Endothelial cell (in vitro differentiated cells): ENCODE results near the gene ZNF397. TPM values are rescaled to one million over a fixed set of nuclear protein-coding genes. Genes with fewer than 3 reads are reported as not detected.
A peak's percentile ranks its signal among the peaks of the same experiment; 100 is the strongest.

Experiments
- DNase-seq: peaks from one replicate; pipeline ENCODE4 v3.0.0; 2021; ENCODE audit warnings: low spot score
- H3K27ac Mint-ChIP-seq: one replicate; pipeline ENCODE4 v1.8.0; 2021; ENCODE audit warnings: mixed read lengths, inconsistent platforms; ENCODE audit not compliant: unreplicated experiment
- H3K27me3 Mint-ChIP-seq: one replicate; pipeline ENCODE4 v1.8.0; 2021; ENCODE audit warnings: mild to moderate bottlenecking, moderate library complexity, mixed read lengths, inconsistent platforms; ENCODE audit not compliant: unreplicated experiment
- H3K36me3 Mint-ChIP-seq: one replicate; pipeline ENCODE4 v1.8.0; 2021; ENCODE audit warnings: mild to moderate bottlenecking, low read depth, mixed read lengths, inconsistent platforms; ENCODE audit not compliant: unreplicated experiment
- H3K4me1 Mint-ChIP-seq: one replicate; pipeline ENCODE4 v1.8.0; 2021; ENCODE audit warnings: mild to moderate bottlenecking, mixed read lengths, inconsistent platforms; ENCODE audit not compliant: unreplicated experiment
- H3K4me3 Mint-ChIP-seq: one replicate; pipeline ENCODE4 v1.8.0; 2021; ENCODE audit warnings: mild to moderate bottlenecking, mixed read lengths, inconsistent platforms; ENCODE audit not compliant: unreplicated experiment
- H3K9me3 Mint-ChIP-seq: one replicate; pipeline ENCODE4 v1.8.0; 2021; ENCODE audit warnings: mixed read lengths, inconsistent platforms; ENCODE audit not compliant: unreplicated experiment
- CTCF ChIP-seq: fragments of 200-600 bp; sonication (generic); IDR thresholded peaks from one replicate; pipeline ENCODE4 v1.5.0; 2021; ENCODE audit warnings: antibody characterized with exemption; ENCODE audit not compliant: unreplicated experiment
- total RNA-seq: library from RNA; stranded (reverse); fragmentation: NEBNext Ultra II Directional; extraction: Animal tissue kit (Norgen Biotek cat#: 25700); gene quantifications from one replicate; pipeline ENCODE4 v1.2.1, GENCODE V29; 2021; ENCODE audit not compliant: unreplicated experiment

ZNF397 gene
- total RNA-seq, 1 donor from 2014 or later, result 8.4 TPM

- Mint-ChIP-seq H3K4me3 (no peak overlapping the region), H3K4me1 (no peaks in the 10 kb centered on the region), H3K9me3 (peaks cover 5% of the 10 kb centered on the region), H3K27ac (no peak overlapping the region), H3K36me3 (peaks cover 39% of the 10 kb centered on the region), H3K27me3 (peaks cover 4% of the 10 kb centered on the region)
- TF ChIP-seq CTCF, result no peak
- no peak for DNase-seq
Observed at GRCh38 chr18:35256947-35257346, 16.1 kb downstream of the ZNF397 start.

GRCh38 chr18:35264409-35264808 is 23.6 kb downstream of the ZNF397 start:
- Mint-ChIP-seq H3K27ac (no peak overlapping the region), H3K4me3 (no peak overlapping the region), H3K4me1 (peaks cover 7% of the 10 kb centered on the region), H3K36me3 (peaks cover 35% of the 10 kb centered on the region), H3K27me3 (peaks cover 17% of the 10 kb centered on the region), H3K9me3 (peaks cover 4% of the 10 kb centered on the region)
- no peak for DNase-seq
- TF ChIP-seq CTCF, result no peak

- Mint-ChIP-seq H3K36me3 (peaks cover 35% of the 10 kb centered on the region), H3K4me1 (peaks cover 7% of the 10 kb centered on the region), H3K27ac (no peak overlapping the region), H3K9me3 (peaks cover 4% of the 10 kb centered on the region), H3K4me3 (peak overlapping the region; percentile 65), H3K27me3 (peaks cover 17% of the 10 kb centered on the region)
- no peak for TF ChIP-seq CTCF
- DNase-seq, result peak; percentile 34
Observed at GRCh38 chr18:35267161-35267651, 26.4 kb downstream of the ZNF397 start.

GRCh38 chr18:35267809-35268208 is 27.0 kb downstream of the ZNF397 start:
- H3K4me1 Mint-ChIP-seq, result peaks cover 5% of the 10 kb centered on the region
- H3K27ac Mint-ChIP-seq, result no peak overlapping the region
- TF ChIP-seq CTCF, result no peak
- H3K27me3 Mint-ChIP-seq, result peaks cover 17% of the 10 kb centered on the region
- peaks cover 7% of the 10 kb centered on the region for H3K9me3 Mint-ChIP-seq
- peaks cover 40% of the 10 kb centered on the region for H3K36me3 Mint-ChIP-seq
- peak overlapping the region; percentile 59 for H3K4me3 Mint-ChIP-seq
- no peak for DNase-seq

GRCh38 chr18:35268821-35269220 is 28.0 kb downstream of the ZNF397 start:
- no peak for TF ChIP-seq CTCF
- Mint-ChIP-seq H3K4me3 (peak overlapping the region; percentile 7), H3K27ac (no peak overlapping the region), H3K36me3 (peaks cover 42% of the 10 kb centered on the region), H3K9me3 (peaks cover 11% of the 10 kb centered on the region), H3K27me3 (peaks cover 17% of the 10 kb centered on the region), H3K4me1 (peaks cover 5% of the 10 kb centered on the region)
- no peak for DNase-seq
